ENCODE measurements around the gene SYT9. TPM values are rescaled to one million over a fixed set of nuclear protein-coding genes. Genes with fewer than 3 reads are reported as not detected.

SYT9 gene
- total and polyA plus RNA-seq, 2 donors (not counting 3 experiments of a cell fraction or from before 2014, with no cell fraction given): 0.23 TPM; not detected in 1

- Histone ChIP-seq H4K20me1 (replicated peaks; ENCODE audit: control insufficient read depth, extremely low read depth, insufficient read depth, low read length) (no peaks in the 10 kb centered on the region), H3K4me1 (ENCODE audit: control insufficient read depth, extremely low read depth, insufficient read depth, low read length) (peaks cover 6% of the 10 kb centered on the region), H2AFZ (ENCODE audit: low read depth, low read length) (peak overlapping the region; percentile 90), H3K9me3 (replicated peaks; ENCODE audit: control insufficient read depth, insufficient read depth, low read length) (no peaks in the 10 kb centered on the region), H3K9ac (replicated peaks; ENCODE audit: extremely low read depth, insufficient read depth, low read length) (no peak overlapping the region), H3K79me2 (ENCODE audit: control insufficient read depth, insufficient read depth, low read length) (no peaks in the 10 kb centered on the region), H3K4me3 (replicated peaks in 1 of 3; ENCODE audit: insufficient read depth in 1 of 3, low read depth in 1 of 3, low read length in 3 of 3) (peak overlapping the region; percentile 27 to 65 (median 43)), H3K36me3 (ENCODE audit: control insufficient read depth in 2 of 2, extremely low read depth in 1 of 2, insufficient read depth in 2 of 2, low read length in 2 of 2) (no peaks in the 10 kb centered on the region), H3K27ac (ENCODE audit: insufficient read depth, low read depth, low read length) (no peak overlapping the region), H3K9me1 (replicated peaks; ENCODE audit: control insufficient read depth, extremely low read depth, insufficient read depth, low read length) (no peaks in the 10 kb centered on the region), H3K4me2 (ENCODE audit: insufficient read depth, low read length) (peak overlapping the region; percentile 70), H3K27me3 (ENCODE audit: control insufficient read depth in 2 of 2, insufficient read depth in 2 of 2, low read length in 2 of 2) (peaks cover 26 to 32% of the 10 kb centered on the region in 2 experiments)
- no peak for DNase-seq (ENCODE audit: low read depth, low spot score)
- ChIA-PET POLR2A (no interaction called here), CTCF (interaction anchor here (0.6 to 3.7 kb wide), 8 partner anchors 8 to 157 kb away, joined by 3 to 52 read pairs (median 5); no protein-coding TSS in a partner anchor)
- intact Hi-C loops (cut with micrococcal nuclease): no loop called here
- no peak for TF ChIP-seq CTCF (IDR thresholded peaks at IDR 0.05; ENCODE audit: extremely low read depth in 1 of 2, insufficient read depth in 1 of 2, low read depth in 1 of 2, low read length in 2 of 2)
- TF ChIP-seq EZH2 (IDR thresholded peaks at IDR 0.05; ENCODE audit: borderline replicate concordance, low read depth, low read length, severe bottlenecking): peak; percentile 71
- BruUV-seq (replicated peaks): no TSS peak
- FAIRE-seq: no peak
- dilution Hi-C loops (cut with MboI; ENCODE audit: extremely low pct_ligation_motif_present, low sequenced_read_pairs): no loop called here
Measured at GRCh38 chr11:7514099-7514591, 262.4 kb downstream of the SYT9 start.

GRCh38 chr11:7515447-7515886 lies 263.8 kb downstream of the SYT9 start:
- no peak for FAIRE-seq
- Histone ChIP-seq H3K4me3 (replicated peaks in 1 of 3; ENCODE audit: insufficient read depth in 1 of 3, low read depth in 1 of 3, low read length in 3 of 3) (no peak overlapping the region), H3K4me2 (ENCODE audit: insufficient read depth, low read length) (no peak overlapping the region), H3K9ac (replicated peaks; ENCODE audit: extremely low read depth, insufficient read depth, low read length) (no peak overlapping the region), H3K27me3 (ENCODE audit: control insufficient read depth in 2 of 2, insufficient read depth in 2 of 2, low read length in 2 of 2) (peaks cover 24 to 26% of the 10 kb centered on the region in 2 experiments), H3K9me1 (replicated peaks; ENCODE audit: control insufficient read depth, extremely low read depth, insufficient read depth, low read length) (no peaks in the 10 kb centered on the region), H3K9me3 (replicated peaks; ENCODE audit: control insufficient read depth, insufficient read depth, low read length) (no peaks in the 10 kb centered on the region), H3K4me1 (ENCODE audit: control insufficient read depth, extremely low read depth, insufficient read depth, low read length) (peaks cover 6% of the 10 kb centered on the region), H2AFZ (ENCODE audit: low read depth, low read length) (no peak overlapping the region), H3K79me2 (ENCODE audit: control insufficient read depth, insufficient read depth, low read length) (no peaks in the 10 kb centered on the region), H4K20me1 (replicated peaks; ENCODE audit: control insufficient read depth, extremely low read depth, insufficient read depth, low read length) (no peaks in the 10 kb centered on the region), H3K36me3 (ENCODE audit: control insufficient read depth in 2 of 2, extremely low read depth in 1 of 2, insufficient read depth in 2 of 2, low read length in 2 of 2) (no peaks in the 10 kb centered on the region), H3K27ac (ENCODE audit: insufficient read depth, low read depth, low read length) (no peak overlapping the region)
- TF ChIP-seq POLR2AphosphoS5 (IDR thresholded peaks at IDR 0.05; ENCODE audit: insufficient read depth, low read depth, low read length): no peak
- dilution Hi-C loops (cut with MboI; ENCODE audit: extremely low pct_ligation_motif_present, low sequenced_read_pairs) (no loop called here), intact Hi-C loops (cut with micrococcal nuclease) (no loop called here)
- ChIA-PET CTCF (interaction anchor here (1.1 to 1.3 kb wide), 4 partner anchors 56 to 179 kb away, joined by 3 to 7 read pairs (median 4); no protein-coding TSS in a partner anchor), POLR2A (interaction anchor here (0.6 kb wide), 1 partner anchor 171 kb away, joined by 3 read pairs; no protein-coding TSS in a partner anchor)
- no peak for DNase-seq (ENCODE audit: low read depth, low spot score)
- BruUV-seq (replicated peaks): no TSS peak

All from endothelial cell of umbilical vein (primary cell).